Measurements from ENCODE around the gene TXNRD1. TPM values are rescaled to one million over a fixed set of nuclear protein-coding genes. Genes with fewer than 3 reads are reported as not detected.
A peak's percentile ranks its signal among the peaks of the same experiment; 100 is the strongest.

Gene TXNRD1
- total RNA-seq, 2 donors from 2014 or later = 83.4 to 144 TPM

DNA sequence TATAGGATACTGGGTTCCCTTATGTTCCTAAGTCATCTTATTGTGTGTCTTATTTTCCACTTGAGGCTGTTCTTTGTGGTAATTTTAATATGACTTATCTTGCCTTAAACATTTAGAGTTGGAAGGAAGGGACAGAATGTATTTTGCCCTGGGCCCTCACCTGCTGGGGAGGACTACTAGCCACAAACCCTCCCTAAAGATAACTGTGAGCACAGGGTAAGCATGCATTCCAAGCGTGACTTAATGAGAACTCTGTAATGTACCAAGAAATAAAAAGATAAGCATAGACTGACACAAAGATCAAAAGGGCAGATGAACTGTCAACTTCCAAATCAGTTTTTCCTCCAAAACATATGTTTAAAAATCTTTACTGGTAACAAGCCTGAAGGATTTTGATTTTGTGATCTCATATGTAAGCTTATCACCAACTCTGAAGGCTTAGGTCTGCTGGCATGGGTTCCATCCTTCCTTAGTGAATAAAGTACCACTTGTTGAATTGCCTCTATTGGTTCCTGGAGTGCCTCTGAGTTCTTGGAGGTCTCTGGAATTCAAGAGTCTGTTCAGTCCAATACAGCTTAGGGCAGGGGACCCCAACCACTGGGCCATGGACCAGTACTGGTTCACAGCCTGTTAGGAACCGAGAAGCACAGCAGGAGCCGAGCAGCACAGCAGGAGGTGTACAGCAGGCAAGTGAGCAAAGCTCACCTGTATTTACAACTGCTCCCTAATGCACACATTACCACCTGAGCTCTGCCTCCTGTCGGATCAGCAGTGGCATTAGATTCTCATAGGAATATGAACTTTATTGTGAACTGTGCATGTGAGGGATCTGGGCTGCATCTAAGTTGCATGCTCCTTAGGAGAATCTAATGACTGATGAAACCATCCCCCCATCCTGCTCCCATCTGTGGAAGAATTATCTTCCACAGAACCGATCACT is 47.8 kb upstream of the TXNRD1 start:
- H3K27me3 Mint-ChIP-seq (ENCODE audit: insufficient read depth) = no peaks in the 10 kb centered on the region
- Histone ChIP-seq H3K27ac (ENCODE audit: low read depth, low read length) (no peak overlapping the region), H3K9me3 (ENCODE audit: control insufficient read depth, low read length) (no peaks in the 10 kb centered on the region), H3K9ac (ENCODE audit: extremely low read depth, low read length, poor library complexity, severe bottlenecking) (no peak overlapping the region), H3K4me1 (ENCODE audit: control insufficient read depth, insufficient read depth, low read length) (no peaks in the 10 kb centered on the region), H3K4me3 (ENCODE audit: low read length) (no peak overlapping the region), H3K36me3 (ENCODE audit: control insufficient read depth, insufficient read depth, low read length) (no peaks in the 10 kb centered on the region), H3K27me3 (ENCODE audit: control insufficient read depth, insufficient read depth, low read length, poor library complexity, severe bottlenecking) (no peaks in the 10 kb centered on the region)
- peaks cover 2% of the 10 kb centered on the region for H3K9me3 Mint-ChIP-seq
- no peak overlapping the region for H3K4me3 Mint-ChIP-seq
- H3K4me1 Mint-ChIP-seq = no peaks in the 10 kb centered on the region
- TF ChIP-seq, protein P1, sequence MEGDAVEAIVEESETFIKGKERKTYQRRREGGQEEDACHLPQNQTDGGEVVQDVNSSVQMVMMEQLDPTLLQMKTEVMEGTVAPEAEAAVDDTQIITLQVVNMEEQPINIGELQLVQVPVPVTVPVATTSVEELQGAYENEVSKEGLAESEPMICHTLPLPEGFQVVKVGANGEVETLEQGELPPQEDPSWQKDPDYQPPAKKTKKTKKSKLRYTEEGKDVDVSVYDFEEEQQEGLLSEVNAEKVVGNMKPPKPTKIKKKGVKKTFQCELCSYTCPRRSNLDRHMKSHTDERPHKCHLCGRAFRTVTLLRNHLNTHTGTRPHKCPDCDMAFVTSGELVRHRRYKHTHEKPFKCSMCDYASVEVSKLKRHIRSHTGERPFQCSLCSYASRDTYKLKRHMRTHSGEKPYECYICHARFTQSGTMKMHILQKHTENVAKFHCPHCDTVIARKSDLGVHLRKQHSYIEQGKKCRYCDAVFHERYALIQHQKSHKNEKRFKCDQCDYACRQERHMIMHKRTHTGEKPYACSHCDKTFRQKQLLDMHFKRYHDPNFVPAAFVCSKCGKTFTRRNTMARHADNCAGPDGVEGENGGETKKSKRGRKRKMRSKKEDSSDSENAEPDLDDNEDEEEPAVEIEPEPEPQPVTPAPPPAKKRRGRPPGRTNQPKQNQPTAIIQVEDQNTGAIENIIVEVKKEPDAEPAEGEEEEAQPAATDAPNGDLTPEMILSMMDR (conservative IDR thresholded peaks at IDR 0.05) = no peak
- H3K27ac Mint-ChIP-seq = no peak overlapping the region
- H3K36me3 Mint-ChIP-seq (ENCODE audit: low read depth) = no peaks in the 10 kb centered on the region
- no peak for DNase-seq
- WGBS, 2 experiments (ENCODE audit: insufficient coverage in 1 of 2, insufficient read length in 1 of 2) = 94% methylated on average over 3 to 5 of the region's 5 CpGs

- 86 to 95% methylated on average over 4 to 5 of the region's 5 CpGs for WGBS, 2 experiments (ENCODE audit: insufficient coverage in 1 of 2, insufficient read length in 1 of 2)
- H3K9ac ChIP-seq (ENCODE audit: extremely low read depth, low read length, poor library complexity, severe bottlenecking) = no peak overlapping the region
- H3K4me1 Mint-ChIP-seq = no peaks in the 10 kb centered on the region
- no peak overlapping the region for H3K4me3 ChIP-seq (ENCODE audit: low read length)
- H3K4me3 Mint-ChIP-seq = no peak overlapping the region
- H3K27me3 ChIP-seq (ENCODE audit: control insufficient read depth, insufficient read depth, low read length, poor library complexity, severe bottlenecking) = no peaks in the 10 kb centered on the region
- H3K4me1 ChIP-seq (ENCODE audit: control insufficient read depth, insufficient read depth, low read length) = no peaks in the 10 kb centered on the region
- no peak for DNase-seq
- TF ChIP-seq, protein P1 (conservative IDR thresholded peaks at IDR 0.05) = no peak
- H3K36me3 ChIP-seq (ENCODE audit: control insufficient read depth, insufficient read depth, low read length) = no peaks in the 10 kb centered on the region
- H3K9me3 ChIP-seq (ENCODE audit: control insufficient read depth, low read length) = no peaks in the 10 kb centered on the region
- H3K27ac ChIP-seq (ENCODE audit: low read depth, low read length) = no peak overlapping the region
- peaks cover 2% of the 10 kb centered on the region for H3K9me3 Mint-ChIP-seq
- no peak overlapping the region for H3K27ac Mint-ChIP-seq
- no peaks in the 10 kb centered on the region for H3K27me3 Mint-ChIP-seq (ENCODE audit: insufficient read depth)
- H3K36me3 Mint-ChIP-seq (ENCODE audit: low read depth) = no peaks in the 10 kb centered on the region
Observed at GRCh38 chr12:104168596-104168995, 47.0 kb upstream of the TXNRD1 start.

DNA sequence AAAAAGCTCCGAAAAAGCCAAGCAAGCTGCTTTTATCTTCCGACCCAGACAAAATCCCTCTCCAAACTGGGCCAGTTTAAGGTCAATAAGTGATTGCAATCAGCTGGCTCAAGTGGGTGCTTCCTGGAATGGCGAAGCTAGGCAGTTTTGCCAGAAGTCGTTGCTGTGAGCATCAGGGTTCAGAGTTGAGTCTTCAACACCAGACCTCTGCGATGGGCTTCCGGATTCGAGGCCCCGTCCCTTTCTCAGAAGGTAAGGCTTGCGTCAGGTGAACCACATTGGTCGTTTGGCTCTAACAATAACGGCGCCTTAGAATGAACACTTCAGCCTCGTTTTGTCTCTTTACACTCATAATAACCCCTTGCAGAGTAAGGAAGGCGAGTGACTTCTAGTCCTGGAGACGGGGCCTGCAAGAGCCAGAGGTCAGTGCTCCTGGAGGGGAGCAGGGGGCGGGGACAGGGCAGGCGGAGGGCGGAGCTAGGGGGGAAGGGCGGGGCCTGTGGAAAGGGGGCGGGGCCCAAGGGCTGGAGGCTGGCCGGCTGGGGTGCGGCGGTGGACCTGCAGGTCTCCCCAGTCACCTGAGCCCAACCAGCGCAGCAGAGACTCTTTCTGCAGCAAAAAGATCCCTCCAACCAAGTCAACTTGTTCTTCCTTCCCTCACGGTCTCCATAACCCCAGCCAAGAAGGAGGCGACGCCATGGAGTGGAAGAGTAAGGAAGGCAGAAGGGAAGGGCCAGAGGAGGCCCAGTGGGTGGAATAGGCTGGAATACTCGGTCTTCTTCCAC is 43.6 kb upstream of the TXNRD1 start:
- Mint-ChIP-seq H3K9me3 (peaks cover 2% of the 10 kb centered on the region), H3K4me1 (no peaks in the 10 kb centered on the region), H3K4me3 (no peak overlapping the region), H3K36me3 (ENCODE audit: low read depth) (no peaks in the 10 kb centered on the region), H3K27ac (no peak overlapping the region), H3K27me3 (ENCODE audit: insufficient read depth) (peaks cover 4% of the 10 kb centered on the region)
- TF ChIP-seq, protein P1 (conservative IDR thresholded peaks at IDR 0.05) = no peak
- peak; percentile 86 for DNase-seq
- H3K9ac ChIP-seq (ENCODE audit: extremely low read depth, low read length, poor library complexity, severe bottlenecking) = no peak overlapping the region
- H3K4me3 ChIP-seq (ENCODE audit: low read length) = no peak overlapping the region
- H3K9me3 ChIP-seq (ENCODE audit: control insufficient read depth, low read length) = no peaks in the 10 kb centered on the region
- no peaks in the 10 kb centered on the region for H3K36me3 ChIP-seq (ENCODE audit: control insufficient read depth, insufficient read depth, low read length)
- no peaks in the 10 kb centered on the region for H3K4me1 ChIP-seq (ENCODE audit: control insufficient read depth, insufficient read depth, low read length)
- no peaks in the 10 kb centered on the region for H3K27me3 ChIP-seq (ENCODE audit: control insufficient read depth, insufficient read depth, low read length, poor library complexity, severe bottlenecking)
- 94 to 97% methylated on average over 13 to 28 of the region's 28 CpGs for WGBS, 2 experiments (ENCODE audit: insufficient coverage in 1 of 2, insufficient read length in 1 of 2)
- H3K27ac ChIP-seq (ENCODE audit: low read depth, low read length) = no peak overlapping the region
